ENCODE results near the gene SPRY4.

Gene SPRY4

GRCh38 chr5:142316051-142316450, 8.8 kb downstream of the SPRY4 start:
- no peak for TF ChIP-seq ZFP30 (CRISPR knock-in tag; IDR thresholded peaks at IDR 0.05)
- peak; percentile 16; the same call in 1 of the 2 replicates for TF ChIP-seq ISL1 (CRISPR knock-in tag; IDR thresholded peaks at IDR 0.05)
- TF ChIP-seq ZNF8 (CRISPR knock-in tag; IDR thresholded peaks at IDR 0.05), result no peak
- peak; percentile 64 for ATAC-seq

GRCh38 chr5:142315096-142315900, 9.5 kb downstream of the SPRY4 start:
- no peak for ATAC-seq
- no peak for TF ChIP-seq ZNF70 (CRISPR knock-in tag; IDR thresholded peaks at IDR 0.05)
- no peak for TF ChIP-seq CSRNP3 (CRISPR knock-in tag; IDR thresholded peaks at IDR 0.05)
- TF ChIP-seq TOX (CRISPR knock-in tag; IDR thresholded peaks at IDR 0.05; ENCODE audit: borderline replicate concordance), result no peak
- no peak for TF ChIP-seq ZNF565 (CRISPR knock-in tag; conservative IDR thresholded peaks at IDR 0.05; ENCODE audit: low read depth)
- no peak for TF ChIP-seq TSHZ2 (CRISPR knock-in tag; IDR thresholded peaks at IDR 0.05)
- no peak for TF ChIP-seq ZC3H10 (CRISPR knock-in tag; IDR thresholded peaks at IDR 0.05)
- TF ChIP-seq CSDC2 (CRISPR knock-in tag; IDR thresholded peaks at IDR 0.05), result no peak
- no peak for TF ChIP-seq ARNTL (CRISPR knock-in tag; IDR thresholded peaks at IDR 0.05; ENCODE audit: borderline replicate concordance, low read depth)
- no peak for TF ChIP-seq ZNF8 (CRISPR knock-in tag; IDR thresholded peaks at IDR 0.05)
- no peak for TF ChIP-seq RARB (CRISPR knock-in tag; IDR thresholded peaks at IDR 0.05)

GRCh38 chr5:142314606-142315005, 10.2 kb downstream of the SPRY4 start:
- no peak for TF ChIP-seq RARB (CRISPR knock-in tag; IDR thresholded peaks at IDR 0.05)
- TF ChIP-seq ARNTL (CRISPR knock-in tag; IDR thresholded peaks at IDR 0.05; ENCODE audit: borderline replicate concordance, low read depth), result no peak
- no peak for TF ChIP-seq ISL1 (CRISPR knock-in tag; IDR thresholded peaks at IDR 0.05)
- TF ChIP-seq CSDC2 (CRISPR knock-in tag; IDR thresholded peaks at IDR 0.05), result no peak
- no peak for TF ChIP-seq ZC3H10 (CRISPR knock-in tag; IDR thresholded peaks at IDR 0.05)
- TF ChIP-seq BACH2 (CRISPR knock-in tag; IDR thresholded peaks at IDR 0.05; ENCODE audit: borderline replicate concordance), result no peak
- no peak for ATAC-seq

- ATAC-seq, result no peak
- TF ChIP-seq OSR1 (CRISPR knock-in tag; IDR thresholded peaks at IDR 0.05) (no peak), ZC3H10 (CRISPR knock-in tag; IDR thresholded peaks at IDR 0.05) (no peak), RARB (CRISPR knock-in tag; IDR thresholded peaks at IDR 0.05) (no peak), ZFP30 (CRISPR knock-in tag; IDR thresholded peaks at IDR 0.05) (no peak)
Observed at GRCh38 chr5:142314109-142314508, 10.7 kb downstream of the SPRY4 start.

- no peak for ATAC-seq
- no peak for TF ChIP-seq PPARA (CRISPR knock-in tag; IDR thresholded peaks at IDR 0.05; ENCODE audit: borderline replicate concordance)
- TF ChIP-seq CREB5 (CRISPR knock-in tag; IDR thresholded peaks at IDR 0.05; ENCODE audit: low read depth), result no peak
- TF ChIP-seq ZC3H10 (CRISPR knock-in tag; IDR thresholded peaks at IDR 0.05), result no peak
- TF ChIP-seq SNAI2 (CRISPR knock-in tag; IDR thresholded peaks at IDR 0.05), result no peak
- no peak for TF ChIP-seq ZNF70 (CRISPR knock-in tag; IDR thresholded peaks at IDR 0.05)
- TF ChIP-seq CSRNP3 (CRISPR knock-in tag; IDR thresholded peaks at IDR 0.05), result no peak
- no peak for TF ChIP-seq TOX (CRISPR knock-in tag; IDR thresholded peaks at IDR 0.05; ENCODE audit: borderline replicate concordance)
- TF ChIP-seq CSDC2 (CRISPR knock-in tag; IDR thresholded peaks at IDR 0.05), result no peak
Observed at GRCh38 chr5:142313682-142314081, 11.1 kb downstream of the SPRY4 start.

Data from SK-N-SH treated with all-trans-retinoic acid at 6 μM for 48 hours (cell line).